Esophagus muscularis mucosa (tissue), 4 donors: Measurements from ENCODE around the gene PAXIP1.

Experiments used
- EP300 ChIP-seq: sonication (generic); formaldehyde crosslinking; IDR thresholded peaks from one replicate; pipeline ENCODE4 v1.6.1; 2017; ENCODE audit warnings: antibody characterized with exemption
- POLR2A ChIP-seq: fragments of 450-650 bp; IDR thresholded peaks from one replicate; pipeline ENCODE4 v1.6.1; 2017; ENCODE audit warnings: antibody characterized with exemption, moderate library complexity, mild to moderate bottlenecking, low read depth
- TF ChIP-seq, protein P1 (sequence below), 3 experiments: fragments of 200-600 bp in 2 of 3; fragments of 450-650 bp in 1 of 3; sonication (generic) in 2 of 3; IDR thresholded peaks; one replicate each; pipeline ENCODE4 v1.5.1; 2017 to 2019; ENCODE audit warnings: antibody characterized with exemption in 3 of 3, mild to moderate bottlenecking in 2 of 3, moderate library complexity in 1 of 3

GRCh38 chr7:154931906-154932305 lies 71.0 kb downstream of the PAXIP1 start:
- TF ChIP-seq, protein P1, sequence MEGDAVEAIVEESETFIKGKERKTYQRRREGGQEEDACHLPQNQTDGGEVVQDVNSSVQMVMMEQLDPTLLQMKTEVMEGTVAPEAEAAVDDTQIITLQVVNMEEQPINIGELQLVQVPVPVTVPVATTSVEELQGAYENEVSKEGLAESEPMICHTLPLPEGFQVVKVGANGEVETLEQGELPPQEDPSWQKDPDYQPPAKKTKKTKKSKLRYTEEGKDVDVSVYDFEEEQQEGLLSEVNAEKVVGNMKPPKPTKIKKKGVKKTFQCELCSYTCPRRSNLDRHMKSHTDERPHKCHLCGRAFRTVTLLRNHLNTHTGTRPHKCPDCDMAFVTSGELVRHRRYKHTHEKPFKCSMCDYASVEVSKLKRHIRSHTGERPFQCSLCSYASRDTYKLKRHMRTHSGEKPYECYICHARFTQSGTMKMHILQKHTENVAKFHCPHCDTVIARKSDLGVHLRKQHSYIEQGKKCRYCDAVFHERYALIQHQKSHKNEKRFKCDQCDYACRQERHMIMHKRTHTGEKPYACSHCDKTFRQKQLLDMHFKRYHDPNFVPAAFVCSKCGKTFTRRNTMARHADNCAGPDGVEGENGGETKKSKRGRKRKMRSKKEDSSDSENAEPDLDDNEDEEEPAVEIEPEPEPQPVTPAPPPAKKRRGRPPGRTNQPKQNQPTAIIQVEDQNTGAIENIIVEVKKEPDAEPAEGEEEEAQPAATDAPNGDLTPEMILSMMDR (IDR thresholded peaks at IDR 0.05), result no peak
- TF ChIP-seq POLR2A (no peak), EP300 (no peak)
